Measurements from ENCODE around the gene SRBD1.

Gene SRBD1

DNA sequence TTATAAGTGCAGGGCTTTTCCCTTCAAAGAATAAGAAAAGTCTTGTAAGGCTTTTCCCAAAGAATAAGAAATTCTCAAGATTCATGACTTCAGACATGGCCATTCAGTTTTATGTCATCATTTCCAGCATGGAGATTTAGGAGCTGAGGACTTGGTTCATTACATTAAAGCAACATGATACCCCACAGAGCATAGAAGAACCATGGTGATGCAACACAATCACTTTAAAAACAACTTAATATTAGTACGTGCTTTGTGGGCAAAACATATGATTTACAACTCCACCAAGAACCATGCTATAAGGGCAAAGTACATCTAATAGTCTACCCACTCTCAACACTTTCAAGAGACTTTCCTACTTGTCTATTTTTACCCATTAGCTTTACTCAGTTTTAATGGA lies 214.4 kb downstream of the SRBD1 start:
- no peak overlapping the region for H3K4me3 ChIP-seq (ENCODE audit: low read depth, low read length)
- DNase-seq (ENCODE audit: low read depth) = no peak

DNA sequence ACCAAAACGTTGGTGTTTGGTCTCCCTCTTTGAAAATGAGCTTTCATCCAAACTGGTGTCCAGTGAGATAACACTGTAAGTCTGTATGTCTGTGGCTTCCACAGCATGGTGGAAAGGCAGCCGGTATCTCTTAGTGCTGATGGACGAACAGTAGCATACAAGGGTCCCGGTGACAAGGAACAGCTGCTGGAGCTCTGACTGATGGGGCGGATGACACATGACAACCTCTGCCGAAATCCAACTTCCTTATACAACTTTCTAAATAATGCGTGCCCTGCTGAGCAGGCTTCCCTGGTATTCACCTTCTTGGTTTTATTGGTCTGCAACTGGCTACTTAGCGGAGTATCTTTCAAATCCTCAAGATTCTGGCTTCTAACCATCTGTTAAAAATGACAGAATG lies 216.2 kb downstream of the SRBD1 start:
- H3K4me3 ChIP-seq (ENCODE audit: low read depth, low read length) = no peak overlapping the region
- no peak for DNase-seq (ENCODE audit: low read depth)

DNA sequence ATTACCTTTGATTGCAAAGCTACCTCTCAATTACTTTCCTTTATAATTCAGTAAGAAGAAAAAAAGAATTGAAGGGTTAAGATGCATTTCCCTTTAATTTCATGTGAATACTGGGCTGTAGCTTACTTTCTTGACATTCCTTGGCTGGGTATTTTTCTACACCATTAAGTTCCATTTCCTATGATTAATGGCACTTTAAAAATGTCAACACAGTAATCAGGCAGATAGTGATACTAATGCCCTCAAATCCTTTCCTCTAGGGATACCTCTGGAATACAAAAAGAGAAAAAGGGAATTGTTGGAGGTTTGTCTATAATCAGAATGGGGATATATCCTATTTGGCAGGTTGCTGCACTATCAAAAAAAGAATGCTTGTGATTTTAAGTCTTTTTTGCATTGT lies 216.9 kb downstream of the SRBD1 start:
- H3K4me3 ChIP-seq (ENCODE audit: low read depth, low read length) = no peak overlapping the region
- DNase-seq (ENCODE audit: low read depth) = no peak

DNA sequence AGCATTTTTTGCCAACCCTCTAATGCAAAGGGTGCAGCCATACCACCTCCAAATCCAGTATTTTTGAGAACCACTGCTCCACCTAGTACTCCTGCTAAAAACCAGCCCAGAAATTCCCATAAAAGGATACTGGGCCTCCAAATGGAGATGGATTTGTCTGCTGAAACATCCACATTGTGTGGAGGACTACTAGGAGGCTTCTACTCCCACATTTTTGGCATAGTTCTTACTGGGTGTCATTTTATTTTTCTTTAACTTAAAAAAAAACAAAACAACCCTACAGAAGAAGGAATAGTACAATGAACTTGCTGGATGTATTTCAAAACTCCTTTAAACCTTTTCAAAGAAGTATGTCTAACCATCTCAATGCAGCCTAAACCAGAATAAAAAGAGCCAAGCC lies 219.2 kb downstream of the SRBD1 start:
- no peak overlapping the region for H3K4me3 ChIP-seq (ENCODE audit: low read depth, low read length)
- no peak for DNase-seq (ENCODE audit: low read depth)

DNA sequence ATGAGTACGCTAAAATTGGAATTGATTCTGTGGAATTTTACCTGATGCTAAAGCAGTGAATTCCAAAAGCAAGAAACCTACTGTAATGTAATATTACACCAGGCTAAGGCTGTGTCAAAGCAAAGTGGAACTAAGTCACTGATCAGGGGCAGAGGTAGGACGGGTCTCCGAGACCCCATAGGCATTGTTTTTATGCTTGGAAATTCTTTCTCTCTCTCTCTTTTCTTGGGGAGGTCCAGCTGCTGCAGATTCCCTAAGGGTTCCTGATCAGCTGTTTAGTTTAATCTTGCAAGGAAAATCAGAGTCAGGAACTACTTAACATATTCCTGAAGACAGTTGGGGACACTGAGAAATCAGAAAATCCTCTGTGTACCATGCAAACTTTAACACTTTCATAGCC lies 220.2 kb downstream of the SRBD1 start:
- H3K4me3 ChIP-seq (ENCODE audit: low read depth, low read length) = no peak overlapping the region
- DNase-seq (ENCODE audit: low read depth) = no peak

DNA sequence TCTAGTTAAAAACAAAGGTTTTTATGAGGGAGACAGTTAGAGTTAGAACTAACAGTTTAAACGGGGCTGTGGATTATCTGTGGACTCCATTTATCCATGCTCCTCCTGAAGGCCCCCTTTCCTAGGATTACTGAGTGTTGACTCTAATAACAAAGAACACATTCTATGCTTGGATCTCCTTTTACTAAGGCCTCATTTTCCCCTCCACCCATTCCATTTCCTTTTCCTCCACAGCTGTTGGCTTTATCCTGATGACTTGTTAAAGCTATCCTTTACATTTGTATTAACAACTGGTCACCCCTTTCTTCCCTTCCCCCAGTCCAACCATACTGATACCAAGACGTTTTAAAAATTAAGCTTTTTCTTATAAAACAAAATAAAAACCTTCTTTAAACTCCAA lies 220.6 kb downstream of the SRBD1 start:
- no peak overlapping the region for H3K4me3 ChIP-seq (ENCODE audit: low read depth, low read length)
- DNase-seq (ENCODE audit: low read depth) = no peak

DNA sequence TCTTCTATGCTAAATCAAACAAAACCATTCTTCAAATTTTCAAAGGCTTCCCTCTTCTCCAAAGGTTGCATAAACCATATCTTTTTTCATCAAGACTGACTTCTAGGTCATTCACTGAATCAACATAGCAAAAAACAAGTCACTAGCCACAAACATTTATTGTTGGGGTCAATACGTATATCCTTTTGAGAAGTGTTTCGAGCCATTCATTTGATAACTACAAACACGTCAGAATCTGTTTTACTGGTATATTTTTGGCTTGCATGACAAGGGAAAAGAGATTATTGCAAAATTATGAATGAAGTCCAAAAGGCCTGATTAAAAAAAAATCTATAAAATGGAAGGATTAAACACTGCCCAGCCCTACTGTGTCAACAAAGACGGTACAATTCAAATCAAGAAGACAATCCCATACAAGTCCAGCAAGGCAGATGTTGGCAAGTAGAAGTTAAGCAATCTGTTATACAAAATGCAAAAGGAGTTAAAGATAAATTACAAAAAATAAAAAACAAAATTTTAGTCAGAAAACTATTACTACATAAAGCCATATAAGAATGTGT lies 222.4 kb downstream of the SRBD1 start:
- no peak overlapping the region for H3K4me3 ChIP-seq (ENCODE audit: low read depth, low read length)
- DNase-seq (ENCODE audit: low read depth) = no peak

DNA sequence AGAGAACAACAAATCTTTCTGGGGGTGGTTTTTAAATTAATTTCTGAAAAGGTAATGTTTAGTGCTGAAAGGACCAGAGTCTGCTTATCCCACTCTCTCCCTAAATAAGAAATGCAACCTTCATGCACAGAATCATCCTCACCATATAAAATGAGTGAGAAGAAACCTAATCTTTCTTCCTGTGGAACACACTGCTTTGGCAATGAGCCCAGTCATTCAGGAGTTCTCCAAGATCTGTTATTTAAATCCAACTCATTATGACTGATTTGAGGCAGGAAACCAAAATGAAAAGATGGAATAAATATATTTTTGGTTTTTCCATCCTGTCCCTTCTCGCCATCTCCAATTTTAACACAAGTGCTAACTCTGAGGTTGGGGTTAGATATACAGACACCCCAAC lies 228.3 kb downstream of the SRBD1 start:
- no peak overlapping the region for H3K4me3 ChIP-seq (ENCODE audit: low read depth, low read length)
- DNase-seq (ENCODE audit: low read depth) = peak; percentile 55

DNA sequence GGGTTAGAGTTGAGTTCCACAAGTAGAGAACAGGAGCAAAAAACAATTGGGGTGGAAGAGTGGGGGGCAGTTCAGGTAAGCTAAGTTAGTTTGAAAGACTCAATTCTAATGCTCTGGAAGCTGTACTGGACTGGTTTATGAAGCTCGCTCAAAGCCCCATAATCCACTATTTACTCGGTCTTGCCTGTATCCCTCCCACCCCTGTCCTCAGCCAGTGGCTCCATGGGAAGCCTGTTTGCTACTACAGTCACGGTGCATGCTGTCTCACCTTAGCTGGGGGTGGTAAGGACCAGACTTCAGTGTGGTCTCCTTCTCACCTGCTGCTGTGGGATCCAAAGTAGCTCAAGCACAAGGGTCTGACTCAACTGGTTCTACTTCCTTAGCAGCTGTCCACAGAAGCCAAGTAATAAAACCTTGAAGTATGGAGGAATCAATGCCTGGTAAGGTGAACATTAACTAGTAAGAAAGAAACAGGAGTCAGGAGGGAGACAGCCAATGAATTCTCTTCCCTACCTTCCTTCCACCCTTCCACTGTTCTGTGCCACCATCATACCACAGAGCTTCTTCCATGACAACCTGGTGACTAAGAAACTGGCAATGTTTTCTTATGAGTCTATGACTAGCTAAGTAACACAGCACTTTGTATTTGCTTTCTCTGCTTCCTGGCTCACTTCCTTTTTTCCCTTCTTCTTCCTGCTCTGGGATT lies 230.8 kb downstream of the SRBD1 start:
- no peak for DNase-seq (ENCODE audit: low read depth)
- H3K4me3 ChIP-seq (ENCODE audit: low read depth, low read length) = no peak overlapping the region

DNA sequence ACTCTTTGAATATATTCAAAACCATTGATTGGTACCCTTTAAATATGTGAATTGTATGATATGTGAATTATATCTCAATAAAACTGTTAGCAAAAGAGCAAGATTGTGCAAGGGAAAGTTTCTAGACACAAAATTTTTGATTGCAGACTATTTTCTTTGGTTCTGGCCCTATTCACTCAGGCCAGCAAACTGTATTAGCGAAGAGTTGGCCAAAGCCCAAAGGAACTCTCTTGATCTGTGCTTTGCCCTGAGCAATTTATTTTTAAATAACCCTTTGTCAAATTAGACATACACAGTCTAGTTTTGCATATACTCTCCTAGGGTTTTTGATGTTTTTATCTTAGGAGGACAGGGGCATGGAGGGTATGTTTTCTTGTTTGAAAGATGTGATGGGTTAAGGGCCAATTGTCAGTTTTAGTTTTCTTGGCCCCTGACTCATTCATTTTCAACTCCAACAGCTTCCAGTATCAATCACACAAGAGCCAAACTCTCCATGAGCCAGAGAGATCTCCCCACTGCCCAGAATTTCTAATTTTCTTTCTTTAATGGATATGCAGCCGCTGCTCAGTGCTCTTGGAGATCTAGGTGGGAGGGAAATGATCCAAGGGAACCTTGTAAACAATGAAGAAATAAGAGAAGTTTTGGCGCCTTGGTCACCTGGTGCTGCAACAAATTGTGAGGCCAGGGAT lies 231.5 kb downstream of the SRBD1 start:
- H3K4me3 ChIP-seq (ENCODE audit: low read depth, low read length) = no peak overlapping the region
- DNase-seq (ENCODE audit: low read depth) = no peak

DNA sequence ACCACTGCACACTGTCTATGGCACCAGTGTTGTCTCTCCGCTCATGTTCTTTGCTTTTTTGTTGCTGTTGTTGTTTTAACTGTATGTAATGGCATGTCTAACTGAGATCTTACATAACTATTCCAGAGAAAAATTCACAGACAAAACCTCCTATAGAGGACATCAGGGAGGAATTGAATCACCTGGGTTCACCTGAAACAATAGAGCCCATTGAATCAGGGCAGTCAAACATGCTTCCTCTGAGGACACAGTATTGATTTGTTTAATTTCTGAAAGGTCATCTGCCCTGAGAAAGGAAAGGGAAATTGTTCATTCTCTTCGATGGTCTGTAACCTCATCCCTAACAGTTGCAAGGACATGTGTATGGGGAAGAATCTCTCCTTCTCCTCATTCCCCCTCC lies 237.5 kb downstream of the SRBD1 start:
- DNase-seq (ENCODE audit: low read depth) = no peak
- no peak overlapping the region for H3K4me3 ChIP-seq (ENCODE audit: low read depth, low read length)

DNA sequence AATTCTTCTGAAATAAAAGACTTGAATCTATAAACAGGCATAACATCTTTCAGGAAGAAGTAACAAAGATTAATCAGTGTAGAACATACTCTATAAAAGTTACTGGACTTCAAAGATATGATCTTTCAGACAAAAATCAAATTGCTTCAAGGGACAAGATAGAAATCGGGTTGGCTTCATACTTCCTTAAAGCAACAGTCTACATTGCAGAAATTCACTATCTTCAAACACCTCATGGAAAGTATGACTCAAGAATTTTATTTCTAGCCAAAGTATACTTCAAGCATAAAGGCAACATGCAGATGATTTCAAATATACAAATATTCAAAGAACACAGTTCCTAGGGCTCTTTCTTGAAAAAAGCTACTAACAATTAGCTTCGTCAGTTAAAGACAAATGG lies 240.7 kb downstream of the SRBD1 start:
- no peak overlapping the region for H3K4me3 ChIP-seq (ENCODE audit: low read depth, low read length)
- no peak for DNase-seq (ENCODE audit: low read depth)

DNA sequence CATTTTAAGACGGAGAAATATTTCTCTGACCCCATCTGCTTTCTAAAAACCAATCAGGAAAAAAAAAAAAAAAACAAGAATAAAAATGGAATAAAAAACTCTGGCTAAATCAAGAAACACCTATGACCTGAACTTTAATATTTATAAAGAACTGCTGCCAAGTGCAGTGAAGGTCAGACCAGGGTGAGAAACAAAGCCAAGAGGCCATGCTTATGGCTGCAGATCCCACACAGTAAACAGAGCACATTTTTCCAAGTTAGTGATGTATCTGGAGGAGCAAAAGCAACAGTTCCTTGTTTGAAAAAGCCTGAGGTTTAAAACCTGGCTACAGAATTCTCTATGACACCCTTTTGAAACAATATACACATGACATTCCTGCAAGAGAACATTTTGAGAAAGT lies 242.3 kb downstream of the SRBD1 start:
- no peak overlapping the region for H3K4me3 ChIP-seq (ENCODE audit: low read depth, low read length)
- no peak for DNase-seq (ENCODE audit: low read depth)

DNA sequence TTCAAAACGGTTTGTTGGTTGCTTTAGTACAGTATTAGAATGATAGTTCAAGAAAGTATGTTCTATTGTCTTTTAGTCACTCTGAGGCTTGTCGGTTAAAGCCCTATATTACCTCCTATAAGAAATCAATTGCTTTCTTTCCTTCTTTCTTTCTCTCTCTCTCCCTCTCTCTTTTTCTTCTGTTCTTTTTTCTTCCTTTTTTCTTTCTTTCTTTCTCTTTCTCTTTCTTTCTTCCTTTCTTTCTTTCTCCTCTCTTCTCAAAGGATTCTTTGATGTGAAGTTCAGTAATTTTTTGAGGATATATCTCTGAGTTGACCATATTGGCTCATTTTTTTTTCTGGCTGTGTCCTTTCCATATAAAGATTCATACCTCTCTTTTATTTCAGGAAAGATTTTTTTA lies 249.4 kb downstream of the SRBD1 start:
- no peak for DNase-seq (ENCODE audit: low read depth)
- no peak overlapping the region for H3K4me3 ChIP-seq (ENCODE audit: low read depth, low read length)

DNA sequence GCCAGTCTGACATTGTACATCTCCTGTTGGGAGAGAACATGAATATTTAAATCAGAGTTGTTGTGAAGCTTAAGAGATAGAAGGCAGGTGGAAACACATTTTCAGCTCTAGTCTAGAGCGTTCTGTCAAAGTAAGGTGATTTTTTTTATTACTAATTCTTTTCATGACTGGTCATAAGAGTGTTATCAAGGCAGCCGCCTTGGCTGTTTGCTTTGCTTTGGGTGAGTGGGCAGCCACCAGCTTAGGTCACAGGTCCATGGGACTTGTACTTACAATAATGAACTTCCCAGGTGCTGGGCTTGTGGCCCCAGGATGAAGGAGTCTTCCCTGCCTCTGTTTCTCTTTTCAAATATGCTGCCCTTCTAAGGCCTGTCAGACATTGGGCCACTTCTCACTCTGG lies 256.3 kb downstream of the SRBD1 start:
- DNase-seq (ENCODE audit: low read depth) = no peak

DNA sequence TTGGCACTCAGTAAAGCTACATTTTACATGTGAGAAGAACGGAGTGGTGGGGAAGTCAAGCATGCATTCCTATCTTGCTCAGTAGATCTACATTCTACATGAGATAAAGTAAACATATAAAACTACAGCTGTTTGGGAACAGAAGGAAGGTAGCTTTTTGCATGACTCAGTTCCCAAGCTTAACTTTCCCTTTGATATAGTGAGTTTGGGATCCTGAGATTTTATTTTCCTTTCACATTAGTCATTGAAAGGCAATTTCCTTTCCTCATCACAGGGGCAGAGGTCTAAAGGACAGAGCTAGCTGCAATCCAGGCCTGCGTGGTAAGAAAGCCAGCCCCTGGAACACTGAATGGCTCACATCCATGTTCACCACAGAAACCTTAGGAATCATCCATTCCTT lies 257.2 kb downstream of the SRBD1 start:
- DNase-seq (ENCODE audit: low read depth) = peak; percentile 96

More for the DNA sequence above, 256.3 kb downstream of the SRBD1 start:
- H3K4me3 ChIP-seq (ENCODE audit: low read depth, low read length) = no peak overlapping the region

DNA sequence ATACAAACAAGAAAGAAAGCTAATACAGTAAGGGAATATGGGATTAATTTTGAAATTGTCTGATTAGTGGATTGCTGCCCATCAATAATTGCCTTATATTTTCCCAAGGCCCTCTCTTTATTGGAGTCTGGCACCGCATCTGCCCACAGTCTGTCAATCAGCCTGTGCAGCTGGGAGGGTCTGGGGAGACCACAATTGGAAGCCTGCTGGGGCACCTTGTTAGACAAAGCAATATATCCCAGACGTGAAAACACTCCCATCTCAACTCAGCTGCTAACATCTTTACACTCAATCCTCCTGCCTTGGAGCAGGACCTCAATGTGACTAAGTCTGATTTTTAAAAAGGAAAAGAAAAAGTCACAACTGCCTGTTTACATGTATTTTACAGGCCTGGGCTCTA lies 258.6 kb downstream of the SRBD1 start:
- no peak for DNase-seq (ENCODE audit: low read depth)
- no peak overlapping the region for H3K4me3 ChIP-seq (ENCODE audit: low read depth, low read length)

More for the DNA sequence above, 257.2 kb downstream of the SRBD1 start:
- H3K4me3 ChIP-seq (ENCODE audit: low read depth, low read length) = no peak overlapping the region

DNA sequence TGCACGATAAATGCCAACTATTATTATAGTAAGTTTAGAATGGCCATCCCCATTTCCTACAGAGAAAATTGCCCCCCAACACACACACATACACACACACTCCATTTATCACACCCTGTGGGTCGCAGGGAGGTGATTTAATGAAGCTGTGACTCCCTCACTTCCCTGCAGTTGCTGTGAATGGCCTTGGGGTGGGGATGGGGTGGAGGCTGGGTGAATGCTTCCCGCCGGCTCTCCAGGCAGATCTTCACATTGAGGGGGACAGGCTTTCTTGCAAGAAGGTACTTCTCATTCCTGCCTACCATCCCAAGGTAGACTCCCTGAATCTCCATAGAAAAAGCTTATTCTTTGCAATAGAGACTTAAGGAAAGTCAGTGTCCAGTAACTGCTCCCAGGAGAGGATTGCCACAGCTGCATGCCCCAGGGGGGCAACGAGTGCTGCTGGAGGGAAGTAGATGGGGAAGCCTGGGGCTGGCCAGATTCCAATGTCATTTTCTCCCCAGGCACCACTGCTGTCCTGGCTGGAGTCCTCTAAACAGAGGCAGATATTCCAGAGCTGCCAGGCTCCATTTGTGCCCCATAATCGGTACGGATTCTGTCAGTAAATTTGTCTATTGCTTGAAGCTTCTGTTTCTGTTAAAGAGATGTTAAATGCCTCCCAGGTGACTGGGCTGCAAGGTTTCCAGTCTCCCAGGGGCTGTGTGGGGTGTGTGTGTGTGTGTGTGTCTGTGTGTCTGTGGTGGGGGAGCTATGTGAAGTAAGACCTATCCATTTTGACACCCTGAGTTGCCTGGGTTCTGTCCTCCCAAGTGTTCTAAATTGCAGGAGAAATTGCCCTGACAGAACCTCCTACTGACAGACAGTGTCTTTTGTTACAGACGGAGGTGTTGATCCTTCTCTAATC lies 265.5 kb downstream of the SRBD1 start:
- H3K4me3 ChIP-seq (ENCODE audit: low read depth, low read length) = no peak overlapping the region
- no peak for DNase-seq (ENCODE audit: low read depth)

DNA sequence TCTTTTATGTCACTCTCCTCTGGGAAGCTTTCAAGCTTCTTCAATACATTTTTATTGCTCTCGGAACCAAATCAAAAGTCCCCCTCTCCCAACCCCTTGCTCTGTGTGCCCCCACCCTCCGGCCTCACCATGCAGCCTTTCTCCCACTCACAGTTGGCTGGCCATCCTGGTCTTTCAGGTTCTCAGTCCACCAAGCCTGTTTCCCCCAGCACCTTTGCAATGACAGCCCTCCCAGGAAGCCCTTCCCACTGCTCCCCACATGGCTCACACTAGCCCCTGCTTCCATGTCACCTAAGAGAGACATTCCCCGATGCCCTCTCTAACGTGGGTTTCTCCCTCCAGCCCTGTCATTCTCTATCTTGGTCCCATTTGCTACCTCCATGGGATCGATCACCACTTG lies 266.6 kb downstream of the SRBD1 start:
- DNase-seq (ENCODE audit: low read depth) = no peak
- H3K4me3 ChIP-seq (ENCODE audit: low read depth, low read length) = no peak overlapping the region

DNA sequence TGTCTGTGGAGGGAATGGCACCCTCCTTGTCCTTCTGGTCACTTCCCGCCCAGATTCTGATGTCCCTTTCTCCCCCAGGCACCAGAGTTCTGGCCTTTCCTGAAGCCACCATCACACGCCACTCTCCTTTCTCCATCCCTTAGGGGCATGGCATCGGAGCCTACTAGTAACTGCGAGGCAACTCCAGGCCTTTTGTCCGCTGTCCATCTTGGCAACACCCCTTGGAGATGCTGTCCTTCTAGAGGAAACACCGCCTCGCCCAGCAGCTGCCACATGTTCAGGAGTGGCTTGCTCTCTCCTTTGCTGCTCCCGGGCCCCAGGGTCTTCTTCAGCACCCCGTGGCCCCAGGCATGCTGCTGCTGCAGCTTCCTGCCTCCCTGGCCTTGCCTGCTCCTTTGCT lies 267.0 kb downstream of the SRBD1 start:
- no peak for DNase-seq (ENCODE audit: low read depth)
- H3K4me3 ChIP-seq (ENCODE audit: low read depth, low read length) = no peak overlapping the region
